NCI-H2196 treated with DMSO at 0.1 percent for 48 hours (cell line): ENCODE results near the gene PRSS57.
"Not testable (repeated sequence)": the region's sequence is repeated elsewhere in the genome, so short reads cannot be mapped to it uniquely, and the experiment has no call there.

Experiments
- DNase-seq: peaks from one replicate; lab custom pipeline; 2025; ENCODE audit not compliant: unreplicated experiment; lab: John Stamatoyannopoulos, UW

PRSS57 gene

DNA sequence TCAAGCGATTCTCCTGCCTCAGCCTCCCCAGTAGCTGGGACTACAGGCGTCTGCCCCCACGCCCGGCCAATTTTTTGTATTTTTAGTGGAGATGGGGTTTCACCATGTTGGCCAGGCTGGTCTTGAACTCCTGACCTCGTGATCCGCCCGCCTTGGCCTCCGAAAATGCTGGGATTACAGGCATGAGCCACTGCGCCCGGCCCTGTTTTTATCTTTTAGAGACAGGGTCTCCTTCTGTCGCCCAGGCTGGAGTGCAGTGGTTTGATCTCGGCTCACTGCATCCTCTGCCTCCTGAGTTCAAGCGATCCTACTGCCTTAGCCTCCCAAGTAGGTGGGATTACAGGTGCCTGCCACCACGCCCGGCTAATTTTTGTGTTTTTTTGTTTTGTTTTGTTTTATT is 3.3 kb upstream of the PRSS57 start:
- not testable (repeated sequence) for DNase-seq

DNA sequence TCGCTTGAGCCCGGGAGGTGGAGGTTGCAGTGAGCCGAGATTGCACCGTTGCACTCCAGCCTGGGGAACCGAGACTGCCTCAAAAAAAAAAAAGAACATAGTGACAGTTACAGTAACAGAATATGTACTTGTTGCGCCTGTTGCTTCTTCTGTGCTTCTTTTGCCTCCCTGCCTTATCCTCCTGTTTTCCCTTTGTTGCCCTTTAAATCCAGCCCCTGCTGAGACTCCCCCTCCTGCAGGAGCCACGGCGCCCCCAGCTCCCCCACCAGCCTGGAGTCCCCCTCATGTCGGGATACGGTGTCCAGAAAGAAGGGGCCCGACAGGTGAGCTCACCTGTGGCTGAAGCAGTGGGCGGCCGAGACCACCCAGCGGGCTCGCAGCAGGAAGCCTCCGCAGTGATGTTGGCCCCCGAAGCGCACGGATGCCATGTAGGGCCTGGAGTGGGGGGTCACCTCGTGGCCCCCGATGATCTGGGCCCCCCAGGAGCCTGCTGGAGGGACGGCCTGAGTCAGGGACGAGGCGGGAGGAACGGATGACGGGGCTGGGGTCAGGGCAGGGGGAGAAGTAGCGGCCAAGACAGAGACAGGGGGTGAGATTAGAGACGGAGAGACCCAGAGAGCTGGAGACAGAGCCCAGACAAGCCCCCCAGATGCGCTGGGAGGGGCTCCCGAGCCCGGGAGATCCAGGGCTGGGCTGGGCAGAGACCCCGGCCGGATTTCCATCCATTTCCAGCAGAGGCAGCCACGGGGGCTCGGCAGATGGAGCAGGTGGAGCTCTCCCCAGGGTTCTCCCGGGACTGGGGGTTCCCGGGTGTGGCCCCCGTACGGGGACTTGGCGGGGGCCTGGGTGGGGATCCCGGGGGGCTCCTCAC is 536 bp downstream of the PRSS57 start:
- no peak for DNase-seq

DNA sequence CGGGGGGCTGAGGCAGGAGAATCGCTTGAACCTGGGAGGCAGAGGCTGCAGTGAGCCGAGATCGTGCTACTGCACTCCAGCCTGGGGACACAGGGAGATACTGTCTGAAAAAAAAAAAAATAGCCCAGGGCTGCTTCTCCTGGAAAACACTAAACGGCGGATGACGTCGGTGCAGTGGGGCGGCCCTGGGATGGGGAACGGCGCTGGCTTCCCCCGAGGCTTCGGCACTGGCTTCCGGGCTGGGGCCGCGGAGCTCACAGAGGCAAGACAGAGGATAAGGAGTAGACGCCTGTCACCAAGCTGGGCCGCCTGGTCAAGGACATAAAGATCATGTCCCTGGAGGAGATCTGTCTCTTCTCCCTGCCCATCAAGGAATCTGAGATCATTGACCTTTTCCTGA is 5.0 kb downstream of the PRSS57 start:
- no peak for DNase-seq

- DNase-seq, result no peak
Observed at GRCh38 chr19:688992-689391, 6.3 kb downstream of the PRSS57 start.

DNA sequence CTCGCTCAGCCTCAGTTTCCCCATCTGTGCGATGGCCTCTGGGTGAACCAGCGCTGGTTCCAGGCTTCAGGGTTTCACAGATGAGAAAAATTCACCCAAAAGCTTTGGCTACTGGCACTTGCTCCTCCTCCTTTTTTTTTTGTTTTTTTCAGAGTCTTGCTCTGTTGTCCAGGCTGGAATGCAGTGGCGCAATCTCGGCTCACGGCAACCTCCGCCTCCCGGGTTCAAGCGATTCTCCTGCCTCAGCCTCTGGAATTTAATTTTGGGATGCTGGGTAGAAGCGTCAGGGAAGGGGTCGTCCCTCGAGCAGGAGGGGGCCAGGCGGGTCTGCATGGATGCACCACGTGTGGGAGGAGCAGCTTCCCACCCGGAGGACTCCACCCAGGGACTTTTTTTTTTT is 7.0 kb downstream of the PRSS57 start:
- no peak for DNase-seq

- no peak for DNase-seq
Observed at GRCh38 chr19:687569-688166, 7.6 kb downstream of the PRSS57 start.

DNA sequence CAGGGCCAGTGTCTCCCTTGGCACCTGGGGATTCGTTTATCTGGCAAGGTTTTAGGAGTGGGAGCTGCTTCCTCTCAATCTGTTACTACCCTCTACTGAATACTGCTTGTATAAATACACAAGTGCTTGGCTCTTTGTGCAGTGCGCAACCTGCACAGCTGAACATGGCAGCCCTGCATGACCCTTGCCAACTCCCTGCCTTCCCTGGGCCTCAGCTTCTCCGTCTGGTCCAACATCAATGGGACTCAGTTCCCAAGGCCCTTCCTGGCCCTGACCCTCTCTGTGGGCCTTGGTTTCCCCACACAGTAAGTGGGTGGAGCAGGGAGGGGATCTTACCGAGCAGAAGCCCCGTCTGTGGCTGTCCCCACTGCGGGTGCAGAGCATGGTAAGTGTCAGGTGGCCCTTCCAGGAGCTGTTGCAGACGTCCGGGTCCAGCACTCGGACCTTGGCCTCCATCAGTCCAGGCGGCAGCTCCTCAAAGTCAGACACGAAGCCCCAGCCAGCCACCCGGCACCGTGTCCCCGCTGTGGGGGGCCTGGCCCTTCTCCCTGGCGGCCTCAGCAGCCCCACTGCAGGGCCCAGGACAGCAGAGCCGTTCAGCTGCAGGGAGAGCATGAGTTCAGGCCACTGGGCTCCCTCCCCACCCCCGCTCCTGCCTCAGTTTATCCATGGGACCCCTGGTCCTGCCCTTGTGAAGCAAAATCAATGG is 8.5 kb downstream of the PRSS57 start:
- no peak for DNase-seq

GRCh38 chr19:685454-685931 is 9.8 kb downstream of the PRSS57 start:
- no peak for DNase-seq

- DNase-seq, result no peak
Observed at GRCh38 chr19:682678-683320, 12.5 kb downstream of the PRSS57 start.

GRCh38 chr19:681029-682019 is 13.9 kb downstream of the PRSS57 start:
- peak; percentile 62 for DNase-seq

DNA sequence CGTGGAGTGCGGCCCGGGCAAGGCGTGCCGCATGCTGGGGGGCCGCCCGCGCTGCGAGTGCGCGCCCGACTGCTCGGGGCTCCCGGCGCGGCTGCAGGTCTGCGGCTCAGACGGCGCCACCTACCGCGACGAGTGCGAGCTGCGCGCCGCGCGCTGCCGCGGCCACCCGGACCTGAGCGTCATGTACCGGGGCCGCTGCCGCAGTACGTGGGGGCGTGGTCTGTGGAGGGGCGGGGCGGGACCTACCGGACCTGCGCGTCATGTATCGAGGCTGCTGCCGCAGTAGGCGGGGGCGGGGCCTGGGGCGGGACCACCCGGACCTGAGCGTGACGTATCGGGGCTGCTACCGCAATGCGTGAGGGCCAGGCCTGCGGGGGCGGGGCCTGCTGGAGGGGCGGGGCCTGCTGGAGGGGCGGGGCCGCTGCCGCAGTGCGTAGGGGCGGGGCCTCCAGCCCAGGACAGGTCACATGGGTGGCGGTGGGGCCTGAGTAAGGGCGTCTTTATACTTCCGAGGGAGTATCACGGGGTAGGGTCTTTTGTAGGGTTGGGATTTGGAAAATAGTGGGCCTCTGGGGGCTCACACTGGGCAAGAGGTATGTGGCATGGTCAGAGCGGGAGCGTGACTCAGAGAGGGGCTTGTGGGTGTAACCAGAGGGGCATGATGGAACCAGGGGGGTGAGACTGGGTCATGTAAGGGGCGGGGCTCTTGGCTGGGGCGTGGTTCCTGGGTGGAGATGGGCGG is 14.8 kb downstream of the PRSS57 start:
- DNase-seq, result peak; percentile 95

DNA sequence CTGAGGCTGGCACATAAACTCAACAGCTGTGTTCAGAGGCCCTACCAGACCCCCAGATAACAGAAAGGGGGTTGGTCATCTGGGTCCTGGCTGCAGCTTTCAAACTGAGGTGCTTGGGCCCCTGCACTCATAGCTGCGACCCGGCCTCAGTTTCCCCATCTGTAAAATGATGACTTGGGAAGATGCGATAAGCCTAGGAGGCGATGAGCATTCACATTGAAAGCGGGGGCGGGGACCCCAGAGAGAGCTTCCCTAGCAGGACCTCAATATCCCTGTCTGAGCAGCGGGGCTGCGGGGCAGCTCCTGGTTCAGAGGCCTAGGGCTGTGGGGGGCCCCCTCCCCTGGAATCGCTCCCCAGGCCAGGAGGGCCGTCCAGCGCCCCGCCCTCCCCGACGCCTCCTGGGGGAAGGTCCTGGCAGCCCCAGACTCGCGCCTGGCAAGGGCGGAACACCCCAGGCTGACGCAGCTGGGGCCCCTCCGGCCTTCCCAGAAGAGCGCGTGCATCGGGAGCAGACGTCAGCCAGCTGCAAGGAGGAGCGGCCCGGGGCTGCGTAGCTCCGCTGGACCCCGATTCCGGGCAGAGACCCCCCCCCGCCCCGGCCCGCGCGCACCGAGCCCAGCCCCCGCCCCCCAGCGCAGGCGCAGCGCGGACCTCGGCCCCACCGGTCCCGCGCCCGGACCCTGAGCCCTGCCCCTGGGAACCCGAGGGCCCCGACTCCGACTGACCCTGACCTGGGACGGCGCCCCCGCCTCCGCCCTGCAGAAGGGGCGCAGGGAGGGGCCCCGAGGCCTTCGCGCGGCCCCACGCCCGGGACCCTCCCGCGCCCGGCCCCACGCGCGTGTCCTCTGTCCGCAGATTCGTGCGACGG is 15.6 kb downstream of the PRSS57 start:
- DNase-seq, result no peak

DNA sequence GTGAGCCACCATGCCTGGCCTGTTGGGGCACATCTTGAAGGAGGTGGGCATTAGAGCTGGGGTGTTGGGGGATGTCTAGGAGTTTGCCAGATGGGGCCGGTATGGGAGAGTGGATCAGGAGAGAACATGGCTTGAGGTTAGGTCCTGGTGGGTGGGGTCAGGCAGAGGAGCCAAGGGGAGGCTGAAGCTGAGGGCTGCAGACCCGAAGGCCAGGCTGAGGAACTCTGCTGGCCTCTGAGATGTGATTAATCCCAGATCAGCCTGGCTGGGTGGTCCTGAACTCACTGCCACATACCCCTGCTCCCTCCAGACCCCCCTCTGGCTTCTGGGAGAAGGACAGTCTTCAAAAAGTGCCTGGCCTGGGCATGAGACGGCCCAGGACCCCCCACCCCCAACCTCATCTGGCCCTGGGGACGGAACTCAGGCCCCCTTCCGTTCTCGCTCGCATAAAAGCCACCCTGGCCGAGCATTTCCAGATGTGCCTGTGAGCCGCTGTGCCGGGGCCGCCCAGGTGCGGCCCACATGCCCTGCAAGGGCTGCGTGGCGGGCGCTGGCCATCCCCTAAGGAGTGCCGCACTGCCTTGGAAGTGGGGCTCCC is 16.4 kb downstream of the PRSS57 start:
- no peak for DNase-seq

DNA sequence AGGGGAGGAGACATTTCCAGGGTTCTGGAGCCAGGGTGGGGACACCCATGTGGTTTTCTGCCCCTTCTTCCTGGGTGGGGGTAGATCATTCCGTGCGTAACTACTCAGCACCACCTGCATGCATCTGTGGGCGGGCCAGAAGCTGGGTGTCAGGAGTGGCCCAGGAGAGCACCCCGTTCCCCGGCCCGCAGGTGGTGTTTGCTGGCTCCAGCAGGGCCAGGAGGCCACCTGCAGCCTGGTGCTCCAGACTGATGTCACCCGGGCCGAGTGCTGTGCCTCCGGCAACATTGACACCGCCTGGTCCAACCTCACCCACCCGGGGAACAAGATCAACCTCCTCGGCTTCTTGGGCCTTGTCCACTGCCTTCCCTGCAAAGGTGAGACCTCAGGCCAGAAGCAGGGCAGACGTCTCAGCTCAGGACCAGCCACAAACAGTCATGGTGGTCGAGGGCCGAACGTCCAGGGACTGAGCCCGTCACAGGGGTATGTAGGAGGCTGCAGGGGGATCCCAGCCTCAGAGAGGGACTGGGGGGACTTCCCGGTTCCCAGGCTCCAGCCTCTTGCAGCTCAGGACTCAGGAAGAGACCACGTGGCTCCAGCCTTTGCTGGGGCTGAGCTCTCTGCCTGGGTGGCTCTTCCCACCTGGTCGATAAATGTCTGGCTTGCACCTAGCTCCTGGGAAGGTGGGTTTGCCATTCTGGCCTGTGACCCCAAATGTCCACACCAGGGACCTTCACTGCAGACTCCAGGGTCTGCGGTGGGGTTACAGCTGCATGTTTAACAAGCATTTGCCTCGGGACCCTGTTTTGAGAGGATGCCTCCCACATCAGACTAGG is 17.4 kb downstream of the PRSS57 start:
- DNase-seq, result no peak

DNA sequence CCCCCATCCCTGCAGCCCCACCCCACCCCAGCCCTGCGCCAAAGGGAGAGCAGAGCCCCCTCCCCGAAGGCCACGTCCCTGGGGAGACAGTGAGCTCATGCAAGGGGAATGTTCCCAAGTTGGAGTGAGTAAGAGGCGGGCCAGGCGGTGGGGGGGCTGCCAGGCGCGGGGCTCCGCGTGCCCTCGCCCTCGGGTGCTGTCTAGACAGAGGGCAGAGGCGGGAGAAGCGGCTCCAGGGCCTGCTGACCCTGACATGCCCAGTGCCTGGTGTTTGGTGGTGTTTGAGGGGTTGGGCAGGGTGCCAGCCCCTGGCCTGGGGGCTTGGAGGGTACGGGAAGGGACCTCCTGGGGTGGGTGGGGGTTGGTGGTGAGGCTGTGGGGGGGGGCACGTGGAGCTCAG is 18.1 kb downstream of the PRSS57 start:
- DNase-seq, result no peak

GRCh38 chr19:676339-677105 is 18.7 kb downstream of the PRSS57 start, which contains the start of gene FSTL3:
Gene FSTL3 (plus strand): TSS chr19:676392. CDS start chr19:676424, 32 bp downstream.
- no peak for DNase-seq

GRCh38 chr19:676007-676338 is 19.3 kb downstream of the PRSS57 start:
- DNase-seq, result no peak
